ENCODE data around the gene CLIC2. TPM values are rescaled to one million over a fixed set of nuclear protein-coding genes. Genes with fewer than 3 reads are reported as not detected.

CLIC2 gene
- total RNA-seq, 2 donors from 2014 or later, result 0.64 to 1.0 TPM

GRCh38 chrX:155231163-155231562, 103.3 kb downstream of the CLIC2 start:
- no peaks in the 10 kb centered on the region for H3K27me3 ChIP-seq (ENCODE audit: control insufficient read depth, insufficient read depth, low read length, poor library complexity, severe bottlenecking)
- no peaks in the 10 kb centered on the region for H3K4me1 ChIP-seq (ENCODE audit: control insufficient read depth, insufficient read depth, low read length)
- DNase-seq, result no peak
- Mint-ChIP-seq H3K4me3 (no peak overlapping the region), H3K9me3 (peaks cover 38% of the 10 kb centered on the region), H3K36me3 (ENCODE audit: low read depth) (peaks cover 49% of the 10 kb centered on the region), H3K27me3 (ENCODE audit: insufficient read depth) (no peaks in the 10 kb centered on the region), H3K27ac (no peak overlapping the region), H3K4me1 (no peaks in the 10 kb centered on the region)
- TF ChIP-seq CTCF (conservative IDR thresholded peaks at IDR 0.05), result no peak
- no peak overlapping the region for H3K4me3 ChIP-seq (ENCODE audit: low read length)
- no peak overlapping the region for H3K27ac ChIP-seq (ENCODE audit: low read depth, low read length)
- no peaks in the 10 kb centered on the region for H3K9me3 ChIP-seq (ENCODE audit: control insufficient read depth, low read length)
- H3K36me3 ChIP-seq (ENCODE audit: control insufficient read depth, insufficient read depth, low read length), result peaks cover 67% of the 10 kb centered on the region
- H3K9ac ChIP-seq (ENCODE audit: extremely low read depth, low read length, poor library complexity, severe bottlenecking), result no peak overlapping the region

Small RNA genes lying within 50 kb of the gene (microRNA-seq; reads per million reads assigned to microRNA genes)
- gene MIR1184-2 (ENCODE audit: borderline microRNAs expressed), result not detected

Other genes with a start within 250 kb of the CLIC2 start
- 10 to 100 TPM; 83.5 to 97.0 TPM for gene VBP1, start 118.2 kb downstream of the CLIC2 start, total RNA-seq
- gene RAB39B, start 70.1 kb downstream of the CLIC2 start, total RNA-seq, result 1 to 10 TPM; 3.7 to 5.1 TPM
- gene F8A2, start 47.5 kb upstream of the CLIC2 start, total RNA-seq, result not detected
- gene F8A3, start 124.0 kb upstream of the CLIC2 start, total RNA-seq, result 1 to 10 TPM in 1 of 2 donors, under 1 TPM in 1; 0.29 to 5.4 TPM